PC-3 (cell line): ENCODE data around the gene SENP6. TPM values are rescaled to one million over a fixed set of nuclear protein-coding genes. Genes with fewer than 3 reads are reported as not detected.
A peak's percentile ranks its signal among the peaks of the same experiment; 100 is the strongest.

ENCODE experiments used
- ATAC-seq: fragments of 200-7000 bp; cut with Tn5 transposase; 2 replicates; pipeline ENCODE4 v1.9.1; 2020; ENCODE audit warnings: mild to moderate bottlenecking, moderate library complexity
- BruUV-seq: library from RNA; stranded (reverse); fragments of 400-500 nt; replicated peaks from 2 replicates; lab custom pipeline; 2021; lab: Mats Ljungman, UMichigan
- CTCF ChIA-PET: fragments of 300-600 bp; sonication (Branson Sonifier 250); formaldehyde crosslinking; loops from one replicate; lab custom pipeline; 2022; ENCODE audit warnings: antibody characterized with exemption; lab: Charles Lee
- POLR2A ChIA-PET: fragments of 300-600 bp; sonication (Branson Sonifier 250); formaldehyde crosslinking; loops from one replicate; lab custom pipeline; 2022; ENCODE audit warnings: antibody characterized with exemption; ENCODE audit not compliant: unreplicated experiment; lab: Charles Lee
- DNase-seq: peaks from one replicate; pipeline ENCODE4 v3.0.0-alpha.2; 2015
- H2AFZ ChIP-seq: fragments of 300-600 bp; sonication (generic); 2 replicates; pipeline ENCODE4 v1.6.0; 2016; ENCODE audit warnings: antibody characterized with exemption, low read length
- H3F3A ChIP-seq: fragments of 300-600 bp; sonication (generic); one replicate; pipeline ENCODE4 v1.6.0; 2017; ENCODE audit warnings: antibody characterized with exemption, low read length, control low read depth, mild to moderate bottlenecking; ENCODE audit not compliant: unreplicated experiment
- H3K27ac ChIP-seq: fragments of 300-600 bp; sonication (generic); 2 replicates; pipeline ENCODE4 v1.5.1; 2016; ENCODE audit warnings: mild to moderate bottlenecking, low read length
- H3K27me3 ChIP-seq: fragments of 300-600 bp; sonication (generic); 2 replicates; pipeline ENCODE4 v1.6.1; 2016; ENCODE audit warnings: low read length, mixed read lengths
- H3K36me3 ChIP-seq: fragments of 300-600 bp; sonication (generic); 2 replicates; pipeline ENCODE4 v1.6.1; 2016; ENCODE audit warnings: low read depth, mixed run types, low read length, mixed read lengths
- H3K4me1 ChIP-seq: fragments of 300-600 bp; sonication (generic); 2 replicates; pipeline ENCODE4 v1.5.1; 2016; ENCODE audit warnings: low read length; ENCODE audit not compliant: insufficient read depth
- H3K4me2 ChIP-seq: fragments of 300-600 bp; sonication (generic); 2 replicates; pipeline ENCODE4 v1.6.0; 2016; ENCODE audit warnings: low read length
- H3K4me3 ChIP-seq: fragments of 300-600 bp; sonication (generic); 2 replicates; pipeline ENCODE4 v1.5.1; 2016; ENCODE audit warnings: mild to moderate bottlenecking, low read length, mixed read lengths
- H3K79me2 ChIP-seq: fragments of 300-600 bp; sonication (generic); 2 replicates; pipeline ENCODE4 v1.6.1; 2017; ENCODE audit warnings: low read length, mixed read lengths
- H3K9ac ChIP-seq: fragments of 300-600 bp; sonication (generic); 2 replicates; pipeline ENCODE4 v1.6.0; 2016; ENCODE audit warnings: mild to moderate bottlenecking, low read length
- H3K9me2 ChIP-seq: fragments of 300-600 bp; sonication (generic); replicated peaks from 2 replicates; pipeline ENCODE4 v1.6.1; 2016; ENCODE audit warnings: mixed run types, low read length, mixed read lengths
- H3K9me3 ChIP-seq: fragments of 300-600 bp; sonication (generic); 2 replicates; pipeline ENCODE4 v1.6.1; 2016; ENCODE audit warnings: low read length, mixed read lengths
- H4K20me1 ChIP-seq: fragments of 300-600 bp; sonication (generic); 2 replicates; pipeline ENCODE4 v1.6.1; 2016; ENCODE audit warnings: low read length, mixed read lengths
- CTCF ChIP-seq: fragments of 300-600 bp; sonication (generic); conservative IDR thresholded peaks from 2 replicates; pipeline ENCODE4 v1.5.1; 2017; ENCODE audit warnings: antibody characterized with exemption, low read depth, mild to moderate bottlenecking, low read length
- EZH2 ChIP-seq: fragments of 300-600 bp; sonication (generic); IDR thresholded peaks from one replicate; pipeline ENCODE4 v1.6.1; 2017; ENCODE audit warnings: antibody characterized with exemption, mild to moderate bottlenecking, low read length; ENCODE audit not compliant: unreplicated experiment
- EZH2phosphoT487 ChIP-seq: fragments of 300-600 bp; sonication (generic); IDR thresholded peaks from 2 replicates; pipeline ENCODE4 v1.6.1; 2018; ENCODE audit warnings: mild to moderate bottlenecking, antibody characterized with exemption, low read length, borderline replicate concordance
- intact Hi-C: fragments of 100-400 bp; cut with micrococcal nuclease; formaldehyde crosslinking; loops from 2 replicates; pipeline ENCODE4 v1.9.0; 2023
- total RNA-seq: library from RNA; depleted of rRNA; stranded (reverse); fragments of >200 nt; gene quantifications from 2 replicates; pipeline ENCODE4 v1.2.3, GENCODE V29; 2014

SENP6 gene
- total RNA-seq, 1 experiment from 2014 or later: 36.3 TPM

- Histone ChIP-seq H3K79me2 (no peaks in the 10 kb centered on the region), H2AFZ (no peak overlapping the region), H3K27me3 (no peaks in the 10 kb centered on the region), H3K4me2 (no peak overlapping the region), H3K4me3 (no peak overlapping the region), H3K36me3 (no peaks in the 10 kb centered on the region), H3K27ac (no peak overlapping the region), H3K9me2 (no peaks in the 10 kb centered on the region), H3K4me1 (no peaks in the 10 kb centered on the region), H3F3A (no peaks in the 10 kb centered on the region), H3K9ac (no peak overlapping the region), H4K20me1 (no peaks in the 10 kb centered on the region), H3K9me3 (no peaks in the 10 kb centered on the region)
- intact Hi-C loops: no loop called here
- BruUV-seq: no TSS peak
- DNase-seq: no peak
- TF ChIP-seq CTCF (no peak), EZH2 (no peak), EZH2phosphoT487 (no peak)
- ATAC-seq: no peak
- CTCF ChIA-PET: no interaction called here
- POLR2A ChIA-PET: no interaction called here
Observed at GRCh38 chr6:75557068-75557467, 44.6 kb upstream of the SENP6 start.

- no TSS peak for BruUV-seq
- DNase-seq (peak; percentile 48), ATAC-seq (no peak)
- H3K27ac ChIP-seq: no peak overlapping the region
- no peaks in the 10 kb centered on the region for H3K4me1 ChIP-seq
- H3K9me3 ChIP-seq: no peaks in the 10 kb centered on the region
- no peaks in the 10 kb centered on the region for H3K9me2 ChIP-seq
- H3K36me3 ChIP-seq: no peaks in the 10 kb centered on the region
- no peaks in the 10 kb centered on the region for H3K27me3 ChIP-seq
- ChIA-PET POLR2A (no interaction called here), CTCF (no interaction called here)
- no peak overlapping the region for H3K4me2 ChIP-seq
- TF ChIP-seq EZH2 (no peak), CTCF (peak; percentile 44), EZH2phosphoT487 (no peak)
- no peaks in the 10 kb centered on the region for H3F3A ChIP-seq
- H2AFZ ChIP-seq: no peak overlapping the region
- no peaks in the 10 kb centered on the region for H4K20me1 ChIP-seq
- intact Hi-C loops: no loop called here
- H3K9ac ChIP-seq: no peak overlapping the region
- no peak overlapping the region for H3K4me3 ChIP-seq
- no peaks in the 10 kb centered on the region for H3K79me2 ChIP-seq
Observed at GRCh38 chr6:75563032-75563431, 38.6 kb upstream of the SENP6 start.

- H3K79me2 ChIP-seq: no peaks in the 10 kb centered on the region
- no peaks in the 10 kb centered on the region for H4K20me1 ChIP-seq
- H3K27ac ChIP-seq: no peak overlapping the region
- intact Hi-C loops: no loop called here
- no peaks in the 10 kb centered on the region for H3K9me3 ChIP-seq
- no peak for TF ChIP-seq CTCF
- TF ChIP-seq EZH2: no peak
- no peak for TF ChIP-seq EZH2phosphoT487
- H3K9ac ChIP-seq: no peak overlapping the region
- H3K4me1 ChIP-seq: no peaks in the 10 kb centered on the region
- DNase-seq: no peak
- POLR2A ChIA-PET: no interaction called here
- H3K27me3 ChIP-seq: no peaks in the 10 kb centered on the region
- H2AFZ ChIP-seq: no peak overlapping the region
- no peaks in the 10 kb centered on the region for H3K9me2 ChIP-seq
- CTCF ChIA-PET: no interaction called here
- H3K4me3 ChIP-seq: no peak overlapping the region
- ATAC-seq: no peak
- no peaks in the 10 kb centered on the region for H3F3A ChIP-seq
- H3K36me3 ChIP-seq: no peaks in the 10 kb centered on the region
- no peak overlapping the region for H3K4me2 ChIP-seq
- BruUV-seq: no TSS peak
Observed at GRCh38 chr6:75566137-75566767, 35.4 kb upstream of the SENP6 start.
